NCI-H526 treated with DMSO at 0.1 percent for 48 hours (cell line): ENCODE results near the gene LCORL.
"Not testable (repeated sequence)": the region's sequence is repeated elsewhere in the genome, so short reads cannot be mapped to it uniquely, and the experiment has no call there.

Experiments
- DNase-seq: peaks from one replicate; lab custom pipeline; 2025; lab: John Stamatoyannopoulos, UW

The LCORL gene

GRCh38 chr4:17851959-17852358 is 169.6 kb downstream of the LCORL start:
- no peak for DNase-seq

- not testable (repeated sequence) for DNase-seq
Measured at GRCh38 chr4:17850295-17850694, 171.3 kb downstream of the LCORL start.

GRCh38 chr4:17846266-17846665 is 175.3 kb downstream of the LCORL start:
- DNase-seq, result no peak

GRCh38 chr4:17823871-17824669 is 197.5 kb downstream of the LCORL start:
- no peak for DNase-seq

GRCh38 chr4:17817027-17817426 is 204.5 kb downstream of the LCORL start:
- DNase-seq, result peak; percentile 6

GRCh38 chr4:17816142-17816541 is 205.4 kb downstream of the LCORL start:
- DNase-seq, result no peak

- DNase-seq, result no peak
Measured at GRCh38 chr4:17814140-17814539, 207.4 kb downstream of the LCORL start.

GRCh38 chr4:17812801-17813200 is 208.8 kb downstream of the LCORL start:
- no peak for DNase-seq

GRCh38 chr4:17812125-17812524 is 209.4 kb downstream of the LCORL start:
- no peak for DNase-seq

GRCh38 chr4:17811078-17811603 is 210.4 kb downstream of the LCORL start:
- DNase-seq, result peak; percentile 66

GRCh38 chr4:17810260-17811077 is 211.1 kb downstream of the LCORL start, which contains the start of the genes DCAF16 and NCAPG:
Gene DCAF16, minus strand, starts transcription at chr4:17810757. Its CDS starts 6,616 bp downstream, at chr4:17804141.
Gene NCAPG, plus strand, starts transcription at chr4:17810979. Its CDS starts 99 bp downstream, at chr4:17811078.
- DNase-seq, result peak; percentile 97

- DNase-seq, result no peak
Measured at GRCh38 chr4:17809667-17810066, 211.9 kb downstream of the LCORL start.

GRCh38 chr4:17807446-17807845 is 214.1 kb downstream of the LCORL start:
- DNase-seq, result no peak

GRCh38 chr4:17805580-17806155 is 215.9 kb downstream of the LCORL start:
- no peak for DNase-seq

GRCh38 chr4:17797808-17798207 is 223.7 kb downstream of the LCORL start:
- no peak for DNase-seq

GRCh38 chr4:17794730-17795129 is 226.8 kb downstream of the LCORL start:
- DNase-seq, result no peak
